Activated T-helper 17 cell treated with anti-CD3 and anti-CD28 coated beads, Interleukin-2, amount 50 U/mL, for 72 hours (primary cell): ENCODE results near the gene SLC7A6. TPM values are rescaled to one million over a fixed set of nuclear protein-coding genes. Genes with fewer than 3 reads are reported as not detected.
A peak's percentile ranks its signal among the peaks of the same experiment; 100 is the strongest.

Source experiments
- ATAC-seq: fragments of 150-1000 bp; cut with Tn5 transposase; replicated peaks from 2 replicates; pipeline ENCODE4 v1.10.0; 2021; ENCODE audit warnings: mild to moderate bottlenecking, moderate library complexity
- H3K27ac Mint-ChIP-seq: one replicate; pipeline ENCODE4 v1.8.0; 2022; ENCODE audit warnings: mixed read lengths
- H3K27me3 Mint-ChIP-seq: one replicate; pipeline ENCODE4 v1.8.0; 2022; ENCODE audit warnings: mixed read lengths
- H3K36me3 Mint-ChIP-seq: one replicate; pipeline ENCODE4 v1.8.0; 2022; ENCODE audit warnings: low read depth, mild to moderate bottlenecking, mixed read lengths
- H3K4me1 Mint-ChIP-seq: one replicate; pipeline ENCODE4 v1.8.0; 2022; ENCODE audit warnings: mixed read lengths
- H3K4me3 Mint-ChIP-seq: one replicate; pipeline ENCODE4 v1.8.0; 2022; ENCODE audit warnings: mild to moderate bottlenecking, mixed read lengths
- H3K9me3 Mint-ChIP-seq: one replicate; pipeline ENCODE4 v1.8.0; 2022; ENCODE audit warnings: mixed read lengths
- total RNA-seq, 2 donors: library from RNA; stranded (reverse); gene quantifications; one replicate each; pipeline ENCODE4 v1.2.3, GENCODE V29; 2022

Gene SLC7A6
- total RNA-seq, 2 donors from 2014 or later, result 65.6 to 99.0 TPM

DNA sequence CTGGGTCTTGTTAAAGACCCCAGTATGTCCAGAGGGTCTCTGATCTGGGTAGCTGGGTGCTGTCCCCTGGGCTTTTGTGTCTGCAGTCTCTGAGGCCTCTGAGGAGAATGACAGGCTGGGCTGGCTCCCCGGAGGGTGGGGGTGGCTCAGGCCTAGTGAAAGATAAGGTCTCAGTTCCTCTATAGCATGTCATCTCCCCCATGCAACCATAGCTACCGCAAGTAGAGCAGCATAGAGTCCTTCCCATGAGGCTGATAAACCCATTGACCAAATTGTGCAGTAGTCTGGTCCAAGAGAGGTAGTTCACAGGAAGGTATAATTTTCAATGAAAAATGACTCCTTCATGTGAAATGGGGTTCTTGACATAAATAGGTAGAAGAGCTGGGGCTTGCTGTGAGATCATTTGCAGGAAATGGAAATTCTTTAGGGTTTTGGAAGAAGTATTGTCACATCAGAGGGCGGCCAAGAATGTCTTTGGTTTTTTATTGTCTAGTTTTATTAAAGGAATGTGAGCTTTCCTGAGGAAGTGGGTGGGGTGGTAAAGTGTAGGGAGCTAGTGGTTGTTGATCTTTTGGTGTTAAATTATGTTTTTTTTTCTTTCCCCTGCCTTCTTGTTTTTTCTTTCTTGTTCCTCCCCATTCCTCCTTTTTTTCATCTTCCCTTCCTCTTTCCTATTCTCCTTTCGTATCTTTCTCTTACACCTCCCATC is 25.4 kb downstream of the SLC7A6 start:
- H3K9me3 Mint-ChIP-seq, result no peaks in the 10 kb centered on the region
- peak overlapping the region; percentile 79 for H3K4me3 Mint-ChIP-seq
- no peaks in the 10 kb centered on the region for H3K27me3 Mint-ChIP-seq
- H3K4me1 Mint-ChIP-seq, result peaks cover 59% of the 10 kb centered on the region
- peak; percentile 88 for ATAC-seq
- peak overlapping the region; percentile 88 for H3K27ac Mint-ChIP-seq
- peaks cover 94% of the 10 kb centered on the region for H3K36me3 Mint-ChIP-seq

DNA sequence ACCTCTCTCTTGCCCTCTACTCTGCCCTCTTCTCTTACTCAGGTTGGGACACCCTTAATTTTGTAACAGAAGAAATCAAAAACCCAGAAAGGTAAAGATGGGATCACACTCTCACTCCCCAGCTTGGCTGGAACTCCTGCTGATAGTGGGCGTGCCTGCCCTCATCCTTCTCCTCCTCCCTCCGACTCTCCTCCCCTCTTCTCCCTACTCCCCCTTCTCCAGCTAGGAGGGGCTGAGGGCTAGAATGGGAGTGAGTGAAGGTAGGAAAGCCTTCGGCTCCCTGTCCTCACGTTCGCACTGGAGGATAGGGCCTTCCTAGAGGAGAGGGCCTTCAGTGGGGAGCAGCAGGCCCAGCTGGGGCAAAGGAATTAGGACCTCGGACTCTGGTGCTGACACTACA is 26.1 kb downstream of the SLC7A6 start:
- ATAC-seq, result no peak
- no peaks in the 10 kb centered on the region for H3K27me3 Mint-ChIP-seq
- peak overlapping the region; percentile 79 for H3K4me3 Mint-ChIP-seq
- H3K4me1 Mint-ChIP-seq, result peaks cover 55% of the 10 kb centered on the region
- no peaks in the 10 kb centered on the region for H3K9me3 Mint-ChIP-seq
- H3K36me3 Mint-ChIP-seq, result peaks cover 96% of the 10 kb centered on the region
- peak overlapping the region; percentile 88 for H3K27ac Mint-ChIP-seq

DNA sequence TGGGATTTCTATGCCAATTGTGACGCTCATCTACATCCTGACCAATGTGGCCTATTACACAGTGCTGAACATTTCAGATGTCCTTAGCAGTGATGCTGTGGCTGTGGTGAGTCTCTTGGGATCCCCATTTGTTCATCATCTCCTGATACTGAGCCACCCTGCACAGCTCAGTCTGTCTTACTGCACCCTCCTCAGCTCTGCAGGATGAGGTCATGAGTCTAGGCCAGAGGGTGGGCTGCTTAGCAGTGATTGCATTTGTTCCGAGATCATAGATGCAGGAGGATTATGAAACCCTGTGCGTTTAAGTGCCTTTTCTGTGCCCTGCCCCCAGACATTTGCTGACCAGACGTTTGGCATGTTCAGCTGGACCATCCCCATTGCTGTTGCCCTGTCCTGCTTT is 26.9 kb downstream of the SLC7A6 start:
- H3K36me3 Mint-ChIP-seq, result peaks cover 99% of the 10 kb centered on the region
- H3K4me3 Mint-ChIP-seq, result peak overlapping the region; percentile 79
- ATAC-seq, result no peak

DNA sequence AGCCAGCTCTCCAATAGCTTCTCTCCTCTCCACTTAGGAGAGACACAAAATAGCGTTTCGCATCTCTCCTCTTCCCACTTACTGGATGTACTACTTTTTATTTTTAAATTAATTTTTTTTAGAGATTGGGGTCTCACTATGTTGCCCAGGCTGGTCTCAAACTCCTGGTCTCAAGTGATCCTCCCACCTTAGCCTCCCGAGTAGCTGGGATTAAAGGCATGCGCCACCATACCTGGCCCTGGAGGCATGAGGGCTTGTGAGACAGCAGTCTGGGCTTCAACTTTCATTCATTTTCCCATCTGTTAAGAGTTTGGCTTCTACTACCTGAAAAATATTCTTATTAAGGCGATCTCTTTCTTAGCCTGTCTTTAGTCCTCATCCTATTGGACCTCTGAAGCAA is 28.1 kb downstream of the SLC7A6 start:
- no peaks in the 10 kb centered on the region for H3K9me3 Mint-ChIP-seq
- no peak overlapping the region for H3K4me3 Mint-ChIP-seq
- H3K27me3 Mint-ChIP-seq, result no peaks in the 10 kb centered on the region
- H3K27ac Mint-ChIP-seq, result peak overlapping the region; percentile 88
- peaks cover 41% of the 10 kb centered on the region for H3K4me1 Mint-ChIP-seq
- no peak for ATAC-seq
- H3K36me3 Mint-ChIP-seq, result peaks cover 99% of the 10 kb centered on the region

More for the DNA sequence above, 26.9 kb downstream of the SLC7A6 start:
- Mint-ChIP-seq H3K4me1 (peaks cover 51% of the 10 kb centered on the region), H3K27me3 (no peaks in the 10 kb centered on the region), H3K9me3 (no peaks in the 10 kb centered on the region), H3K27ac (peak overlapping the region; percentile 88)

DNA sequence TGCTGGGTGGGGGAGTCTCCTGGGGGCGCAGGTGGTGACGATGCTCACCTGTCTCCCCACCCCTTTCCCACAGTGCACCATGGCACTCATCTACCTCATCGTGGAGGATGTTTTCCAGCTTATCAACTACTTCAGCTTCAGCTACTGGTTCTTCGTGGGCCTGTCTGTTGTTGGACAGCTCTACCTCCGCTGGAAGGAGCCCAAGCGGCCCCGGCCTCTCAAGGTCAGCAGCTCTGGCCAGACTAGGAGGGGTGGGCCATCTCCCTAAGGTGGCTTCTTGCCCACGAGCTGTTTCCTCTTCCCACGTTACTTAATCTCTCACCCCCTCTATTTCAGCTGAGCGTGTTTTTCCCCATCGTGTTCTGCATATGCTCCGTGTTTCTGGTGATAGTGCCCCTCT is 32.0 kb downstream of the SLC7A6 start:
- no peaks in the 10 kb centered on the region for H3K27me3 Mint-ChIP-seq
- H3K27ac Mint-ChIP-seq, result peak overlapping the region; percentile 32
- no peak for ATAC-seq
- H3K9me3 Mint-ChIP-seq, result no peaks in the 10 kb centered on the region
- peaks cover 100% of the 10 kb centered on the region for H3K36me3 Mint-ChIP-seq
- peaks cover 21% of the 10 kb centered on the region for H3K4me1 Mint-ChIP-seq
- no peak overlapping the region for H3K4me3 Mint-ChIP-seq

DNA sequence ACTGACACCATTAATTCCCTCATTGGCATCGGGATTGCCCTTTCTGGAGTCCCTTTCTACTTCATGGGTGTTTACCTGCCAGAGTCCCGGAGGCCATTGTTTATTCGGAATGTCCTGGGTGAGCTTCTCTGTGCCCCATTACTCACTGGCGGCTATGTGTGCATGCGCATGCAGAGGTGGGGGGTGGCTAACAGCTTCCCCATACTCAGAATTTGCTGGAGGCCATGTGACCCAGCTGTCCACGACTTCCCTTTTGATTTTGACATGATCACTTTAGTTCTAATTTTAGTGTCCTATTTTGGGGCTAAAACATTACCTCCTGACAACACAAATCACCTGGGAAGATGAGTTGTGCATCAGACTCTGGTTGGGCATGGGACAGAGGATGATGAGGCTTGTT is 32.4 kb downstream of the SLC7A6 start:
- peak overlapping the region; percentile 32 for H3K27ac Mint-ChIP-seq
- H3K4me1 Mint-ChIP-seq, result peaks cover 18% of the 10 kb centered on the region
- peaks cover 100% of the 10 kb centered on the region for H3K36me3 Mint-ChIP-seq
- no peak overlapping the region for H3K4me3 Mint-ChIP-seq
- ATAC-seq, result no peak
- no peaks in the 10 kb centered on the region for H3K27me3 Mint-ChIP-seq
- no peaks in the 10 kb centered on the region for H3K9me3 Mint-ChIP-seq

DNA sequence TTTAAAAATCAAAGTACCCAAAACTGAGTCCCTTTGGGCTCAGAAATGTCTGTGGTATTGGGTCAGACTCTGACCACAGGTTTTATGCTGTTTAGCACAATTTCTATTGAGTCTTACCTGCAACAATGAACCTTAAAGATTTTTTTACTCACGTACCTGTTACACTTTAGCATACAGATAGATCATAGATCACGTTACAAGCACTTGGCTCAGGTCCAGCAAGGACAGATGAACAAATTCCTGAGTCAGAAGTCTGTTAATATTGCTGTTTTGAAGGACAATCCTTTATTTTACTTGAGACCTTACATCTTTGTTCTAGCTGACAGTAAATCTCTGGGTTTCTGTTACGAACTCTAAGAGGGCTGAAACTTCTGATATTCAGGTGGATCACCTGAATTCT is 33.6 kb downstream of the SLC7A6 start:
- no peaks in the 10 kb centered on the region for H3K9me3 Mint-ChIP-seq
- H3K27me3 Mint-ChIP-seq, result no peaks in the 10 kb centered on the region
- peaks cover 100% of the 10 kb centered on the region for H3K36me3 Mint-ChIP-seq
- peak overlapping the region; percentile 32 for H3K27ac Mint-ChIP-seq
- ATAC-seq, result no peak
- peaks cover 14% of the 10 kb centered on the region for H3K4me1 Mint-ChIP-seq
- H3K4me3 Mint-ChIP-seq, result no peak overlapping the region

DNA sequence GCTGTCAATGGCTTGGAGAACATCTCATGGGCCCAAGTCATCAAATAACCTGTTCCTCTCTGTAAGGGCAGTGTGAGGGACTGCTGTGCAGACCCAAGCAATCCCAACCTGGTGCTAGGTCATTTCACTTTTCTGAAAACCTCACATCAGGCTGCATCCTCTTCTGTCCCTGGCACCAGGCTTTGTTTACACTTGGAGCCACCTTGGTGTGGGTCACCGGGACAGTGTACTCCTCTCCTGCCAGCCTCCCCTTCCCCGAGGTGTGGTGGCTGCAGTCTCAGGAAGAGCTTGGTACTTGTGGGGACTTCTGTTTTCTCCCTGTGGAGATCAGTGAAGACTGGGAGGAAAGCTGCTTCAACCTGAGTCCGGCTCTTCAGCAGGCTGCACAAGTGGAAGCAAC is 34.0 kb downstream of the SLC7A6 start:
- no peaks in the 10 kb centered on the region for H3K27me3 Mint-ChIP-seq
- H3K9me3 Mint-ChIP-seq, result no peaks in the 10 kb centered on the region
- peak overlapping the region; percentile 32 for H3K27ac Mint-ChIP-seq
- H3K36me3 Mint-ChIP-seq, result peaks cover 100% of the 10 kb centered on the region
- no peak overlapping the region for H3K4me3 Mint-ChIP-seq
- no peak for ATAC-seq
- peaks cover 14% of the 10 kb centered on the region for H3K4me1 Mint-ChIP-seq

DNA sequence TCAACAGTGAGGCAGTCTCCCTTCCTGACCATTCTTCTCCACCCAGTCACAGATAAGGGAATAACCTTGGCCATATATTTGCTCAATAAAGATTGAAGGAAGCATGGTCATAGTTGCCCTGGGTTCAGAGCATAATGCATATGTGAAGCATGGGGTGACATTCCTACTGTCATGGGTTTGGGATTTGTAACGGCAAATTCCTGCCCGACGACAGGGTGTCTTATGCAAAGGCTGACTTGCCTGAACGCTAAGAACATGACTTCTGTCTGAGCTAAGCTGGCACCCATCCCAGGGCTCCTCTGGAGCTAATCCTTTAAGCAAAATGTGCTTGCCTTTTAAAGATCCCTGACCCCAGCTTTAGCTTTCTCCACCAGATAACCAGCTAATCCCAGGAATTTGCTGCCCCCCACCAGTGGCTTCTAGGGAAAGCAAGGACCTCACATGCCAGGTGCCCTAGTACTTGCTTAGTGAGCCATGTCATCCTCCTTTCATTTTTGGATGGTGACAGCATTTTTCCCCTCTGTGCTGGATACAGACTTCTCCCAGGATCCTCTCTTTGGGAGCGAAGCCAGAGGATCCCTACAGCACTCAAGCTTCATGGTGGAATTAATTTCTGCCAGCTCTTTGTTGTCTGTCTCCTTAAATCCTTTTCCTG is 34.7 kb downstream of the SLC7A6 start:
- H3K27me3 Mint-ChIP-seq, result no peaks in the 10 kb centered on the region
- H3K4me3 Mint-ChIP-seq, result no peak overlapping the region
- peaks cover 10% of the 10 kb centered on the region for H3K4me1 Mint-ChIP-seq

DNA sequence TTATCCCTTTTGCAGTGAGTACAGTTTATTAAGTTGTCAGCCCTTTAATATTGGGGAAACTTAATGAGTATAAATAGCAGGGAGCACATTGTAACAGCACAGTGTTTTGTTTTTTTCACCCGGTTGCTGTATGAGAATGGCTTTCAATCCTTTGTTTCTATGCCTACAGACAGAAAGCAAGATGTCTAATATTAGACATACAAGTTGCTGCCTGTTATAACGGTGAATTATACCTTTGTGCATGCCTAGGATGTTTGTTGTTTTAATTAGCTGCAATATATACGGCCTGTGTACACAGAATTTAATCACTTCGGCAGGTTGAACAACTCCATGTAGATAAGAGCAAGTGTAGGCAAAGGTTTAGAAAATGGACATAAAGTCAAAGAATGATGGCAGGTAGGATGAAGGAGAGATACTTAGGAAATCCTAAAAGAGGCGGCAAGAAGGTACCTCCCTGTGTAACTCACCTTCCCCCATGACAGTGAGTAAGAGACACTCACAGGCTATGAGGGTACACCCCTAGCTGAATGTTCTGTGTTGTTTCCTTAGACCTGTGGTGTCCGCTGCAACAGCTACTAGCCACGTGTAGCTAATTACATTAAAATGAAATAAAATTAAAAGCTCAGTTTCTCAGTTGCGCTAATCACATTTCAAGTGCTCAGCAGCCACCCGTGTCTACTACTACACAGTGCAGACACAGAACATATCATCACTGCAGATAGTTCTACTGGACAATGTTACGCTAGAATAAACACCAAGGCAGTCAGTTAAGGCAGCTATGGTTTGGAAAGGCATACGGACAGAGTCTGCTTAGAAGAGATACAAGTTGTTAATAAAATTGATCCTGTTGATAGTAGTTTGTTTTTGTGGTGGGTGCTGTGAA is 35.5 kb downstream of the SLC7A6 start:
- H3K4me1 Mint-ChIP-seq, result peaks cover 10% of the 10 kb centered on the region
- no peak overlapping the region for H3K4me3 Mint-ChIP-seq
- ATAC-seq, result no peak
- no peaks in the 10 kb centered on the region for H3K27me3 Mint-ChIP-seq
- H3K27ac Mint-ChIP-seq, result peak overlapping the region; percentile 39
- H3K9me3 Mint-ChIP-seq, result no peaks in the 10 kb centered on the region
- peaks cover 97% of the 10 kb centered on the region for H3K36me3 Mint-ChIP-seq

More for the DNA sequence above, 34.7 kb downstream of the SLC7A6 start:
- peaks cover 100% of the 10 kb centered on the region for H3K36me3 Mint-ChIP-seq
- no peaks in the 10 kb centered on the region for H3K9me3 Mint-ChIP-seq
- ATAC-seq, result no peak
- peak overlapping the region; percentile 32 for H3K27ac Mint-ChIP-seq

DNA sequence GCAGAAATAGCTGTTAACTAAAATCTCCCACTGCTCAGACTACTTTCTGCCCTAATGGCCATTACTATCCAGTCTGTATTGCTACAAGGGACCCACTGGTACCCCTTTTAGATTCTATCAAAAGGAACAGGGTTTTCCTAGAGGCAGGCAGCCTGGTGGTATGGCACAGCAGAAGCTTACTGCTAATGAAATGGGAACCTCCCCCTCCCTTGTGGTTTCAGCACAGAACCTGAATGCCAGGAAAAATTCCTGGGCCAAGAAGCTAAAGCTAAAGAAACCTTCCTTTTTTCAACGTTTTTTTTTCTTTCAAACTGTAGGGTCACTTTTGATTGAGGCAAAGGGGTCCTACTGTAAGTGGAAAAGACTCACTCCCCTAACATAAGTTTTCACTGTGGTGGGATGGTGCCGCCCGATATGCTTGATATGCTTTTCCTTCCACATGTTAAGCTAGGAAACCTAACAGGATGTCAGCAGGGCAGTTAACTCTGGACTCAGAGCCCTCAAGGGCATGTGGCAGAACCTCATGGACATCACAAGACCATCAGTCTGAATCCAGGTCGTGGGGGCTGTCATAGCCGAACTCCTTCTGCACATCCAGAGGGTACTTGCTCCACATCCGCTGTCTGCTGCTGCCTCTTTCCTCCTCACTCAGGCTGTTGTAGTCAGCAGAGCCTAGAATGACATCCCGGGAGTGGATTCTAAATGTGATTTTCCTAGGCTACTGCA is 36.6 kb downstream of the SLC7A6 start:
- no peaks in the 10 kb centered on the region for H3K9me3 Mint-ChIP-seq
- peaks cover 97% of the 10 kb centered on the region for H3K36me3 Mint-ChIP-seq
- H3K4me1 Mint-ChIP-seq, result peaks cover 10% of the 10 kb centered on the region
- H3K27me3 Mint-ChIP-seq, result no peaks in the 10 kb centered on the region
- no peak for ATAC-seq
- H3K27ac Mint-ChIP-seq, result peak overlapping the region; percentile 39
- H3K4me3 Mint-ChIP-seq, result no peak overlapping the region

DNA sequence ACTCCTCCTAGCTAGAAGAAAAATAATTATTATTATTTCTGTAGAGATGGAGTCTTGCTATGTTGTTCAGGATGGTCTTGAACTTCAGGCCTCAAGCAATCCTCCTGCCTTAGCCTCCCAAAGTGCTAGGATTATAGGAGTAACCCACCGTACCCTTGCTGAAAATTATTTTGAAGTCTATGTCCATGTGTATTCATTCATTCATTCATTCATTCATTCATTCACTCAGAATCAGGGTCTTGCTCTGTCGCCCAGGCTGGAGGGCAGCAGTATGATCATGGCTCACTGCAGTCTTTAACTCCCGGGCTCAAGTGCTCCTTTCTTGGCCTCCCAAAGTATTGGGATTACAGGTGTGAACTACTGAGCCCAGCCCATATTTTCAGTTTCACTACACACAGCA is 42.3 kb downstream of the SLC7A6 start:
- peaks cover 86% of the 10 kb centered on the region for H3K36me3 Mint-ChIP-seq
- H3K27ac Mint-ChIP-seq, result peak overlapping the region; percentile 20
- no peak for ATAC-seq
- peaks cover 12% of the 10 kb centered on the region for H3K4me1 Mint-ChIP-seq
- no peaks in the 10 kb centered on the region for H3K27me3 Mint-ChIP-seq
- H3K9me3 Mint-ChIP-seq, result no peaks in the 10 kb centered on the region
- H3K4me3 Mint-ChIP-seq, result no peak overlapping the region

DNA sequence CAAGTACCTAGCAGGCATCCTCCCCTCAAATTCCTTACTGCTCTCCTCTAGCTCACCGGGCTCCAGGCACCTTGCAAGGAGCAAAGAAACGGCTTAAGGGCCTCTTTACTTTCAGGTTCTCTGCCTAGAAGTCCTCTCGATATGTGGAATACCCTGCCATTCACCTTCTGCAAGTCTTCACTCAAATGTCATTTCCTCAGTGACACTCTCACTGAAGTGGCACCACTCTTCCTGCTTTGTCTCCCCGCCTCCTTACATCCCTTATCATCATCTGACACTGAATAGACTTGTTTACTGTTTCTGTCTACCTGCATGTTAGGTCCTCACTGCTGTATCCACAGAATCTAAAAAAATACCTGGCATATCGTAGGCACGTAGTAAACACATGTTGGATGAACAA is 45.5 kb downstream of the SLC7A6 start:
- Mint-ChIP-seq H3K36me3 (peaks cover 74% of the 10 kb centered on the region), H3K27me3 (no peaks in the 10 kb centered on the region), H3K9me3 (no peaks in the 10 kb centered on the region), H3K4me1 (peaks cover 13% of the 10 kb centered on the region), H3K27ac (peak overlapping the region; percentile 92), H3K4me3 (peak overlapping the region; percentile 96)
- ATAC-seq, result no peak

DNA sequence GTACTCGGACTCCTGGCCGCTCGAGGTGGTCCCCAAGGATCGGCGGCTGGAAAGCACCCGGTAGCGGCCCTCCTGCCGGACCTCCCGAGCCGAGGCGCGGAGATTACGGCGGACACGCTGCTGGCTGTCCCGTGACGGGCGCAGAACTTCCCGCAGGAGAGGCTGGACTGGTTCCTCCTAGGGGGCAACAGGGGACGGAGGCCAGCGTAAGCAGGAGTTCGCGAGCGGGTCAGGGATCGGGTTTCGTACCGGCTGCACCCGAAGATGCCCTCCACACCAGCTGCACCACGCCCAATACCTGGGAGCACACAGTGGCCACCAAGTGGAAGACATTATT is 46.1 kb downstream of the SLC7A6 start:
- Mint-ChIP-seq H3K27me3 (no peaks in the 10 kb centered on the region), H3K9me3 (no peaks in the 10 kb centered on the region), H3K4me1 (peaks cover 13% of the 10 kb centered on the region), H3K27ac (peak overlapping the region; percentile 92), H3K4me3 (peak overlapping the region; percentile 96), H3K36me3 (peaks cover 74% of the 10 kb centered on the region)
- no peak for ATAC-seq
